GM13977 (cell line): ENCODE results near the gene TMEM37.
A peak's percentile ranks its signal among the peaks of the same experiment; 100 is the strongest.

Experiments
- DNase-seq: peaks from one replicate; pipeline ENCODE4 v3.0.0; 2012; ENCODE audit warnings: low spot score
- CTCF ChIP-seq: IDR thresholded peaks from 2 replicates; pipeline ENCODE4 v1.5.1; 2012; ENCODE audit warnings: mild to moderate bottlenecking, control low read depth; ENCODE audit not compliant: insufficient read depth; ENCODE audit errors: extremely low read depth, missing control alignments
- in situ Hi-C: fragments of 300-500 bp; cut with MboI; formaldehyde crosslinking; loops from one replicate; pipeline ENCODE4 v1.12.0; 2022; ENCODE audit warnings: low sequenced_read_pairs, low pct_unique_long_range_greater_than_20kb, mixed read lengths, inconsistent platforms; ENCODE audit not compliant: unreplicated experiment

TMEM37 gene

GRCh38 chr2:119405151-119405550 lies 26.5 kb upstream of the TMEM37 start:
- no peak for TF ChIP-seq CTCF
- no peak for DNase-seq
- in situ Hi-C loops = loop anchor here (25.0 kb wide), 1 partner anchor 257 kb away; no protein-coding TSS in a partner anchor

- peak; percentile 78 for TF ChIP-seq CTCF
- in situ Hi-C loops = loop anchor here (25.0 kb wide), 1 partner anchor 255 kb away; no protein-coding TSS in a partner anchor
- DNase-seq = peak; percentile 63
Measured at GRCh38 chr2:119407430-119408220, 24.0 kb upstream of the TMEM37 start.

- in situ Hi-C loops = loop anchor here (25.0 kb wide), 1 partner anchor 254 kb away; no protein-coding TSS in a partner anchor
- no peak for DNase-seq
- TF ChIP-seq CTCF = no peak
Measured at GRCh38 chr2:119408221-119408619, 23.4 kb upstream of the TMEM37 start.

GRCh38 chr2:119409506-119409905 lies 22.1 kb upstream of the TMEM37 start:
- TF ChIP-seq CTCF = no peak
- no peak for DNase-seq

GRCh38 chr2:119414894-119415293 lies 16.8 kb upstream of the TMEM37 start:
- DNase-seq = no peak
- in situ Hi-C loops = loop anchor here (10.0 to 25.0 kb wide), 2 partner anchors 60 to 247 kb away; no protein-coding TSS in a partner anchor
- TF ChIP-seq CTCF = no peak

More at GRCh38 chr2:119409506-119409905, 22.1 kb upstream of the TMEM37 start:
- in situ Hi-C loops = loop anchor here (25.0 kb wide), 1 partner anchor 253 kb away; no protein-coding TSS in a partner anchor

GRCh38 chr2:119415630-119416029 lies 16.0 kb upstream of the TMEM37 start:
- no peak for DNase-seq
- in situ Hi-C loops = loop anchor here (10.0 to 25.0 kb wide), 2 partner anchors 59 to 247 kb away; no protein-coding TSS in a partner anchor

More at GRCh38 chr2:119415630-119416029, 16.0 kb upstream of the TMEM37 start:
- TF ChIP-seq CTCF = no peak
